Stimulated activated CD8-positive, alpha-beta memory T cell treated with anti-CD3 and anti-CD28 coated beads, Interleukin-12 subunit alpha, Interleukin-12 subunit beta, amount 100 ng/mL, for 24 hours (primary cell): ENCODE results near the gene CUL5.
"Not testable (repeated sequence)": the region's sequence is repeated elsewhere in the genome, so short reads cannot be mapped to it uniquely, and the experiment has no call there.

ENCODE experiments used
- DNase-seq: peaks from one replicate; pipeline ENCODE4 v3.0.0-alpha.2; 2020; ENCODE audit errors: extremely low read depth

CUL5 gene

DNA sequence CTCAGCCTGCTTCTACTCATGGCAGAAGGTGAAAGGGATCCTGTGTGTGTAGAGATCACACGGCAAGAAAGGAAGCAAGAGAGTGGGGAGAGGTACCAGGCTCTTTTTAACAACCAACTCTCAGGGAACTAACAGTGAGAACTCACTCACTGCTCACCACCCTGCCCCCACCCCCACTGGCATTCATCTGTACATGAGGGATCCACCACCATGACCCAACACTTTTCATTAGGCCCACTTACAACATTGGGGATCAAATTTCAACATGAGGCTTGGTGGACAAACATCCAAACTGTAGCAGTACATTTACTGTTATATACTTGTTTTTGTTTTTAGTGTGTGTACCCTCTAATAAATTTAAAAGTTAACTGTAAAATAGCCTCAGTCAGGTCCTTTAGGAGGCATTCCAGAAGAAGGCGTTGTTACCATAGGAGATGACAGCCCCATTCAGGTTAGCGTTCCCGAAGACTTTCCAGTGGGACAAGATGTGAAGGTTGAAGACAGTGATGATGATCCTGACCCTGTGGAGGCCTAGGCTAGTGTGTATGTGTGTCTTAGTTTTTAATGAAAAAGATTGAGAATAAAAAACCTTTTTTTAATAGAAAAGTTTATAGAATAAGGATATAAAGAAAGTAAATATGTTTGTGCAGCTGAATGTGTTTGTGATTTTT, 11.3 kb downstream of the CUL5 start:
- DNase-seq: no peak

GRCh38 chr11:108025387-108026080, 16.8 kb downstream of the CUL5 start:
- no peak for DNase-seq

- DNase-seq: no peak
These were observed 18.4 kb downstream of the CUL5 start for GRCh38 chr11:108027057-108027456.

DNA sequence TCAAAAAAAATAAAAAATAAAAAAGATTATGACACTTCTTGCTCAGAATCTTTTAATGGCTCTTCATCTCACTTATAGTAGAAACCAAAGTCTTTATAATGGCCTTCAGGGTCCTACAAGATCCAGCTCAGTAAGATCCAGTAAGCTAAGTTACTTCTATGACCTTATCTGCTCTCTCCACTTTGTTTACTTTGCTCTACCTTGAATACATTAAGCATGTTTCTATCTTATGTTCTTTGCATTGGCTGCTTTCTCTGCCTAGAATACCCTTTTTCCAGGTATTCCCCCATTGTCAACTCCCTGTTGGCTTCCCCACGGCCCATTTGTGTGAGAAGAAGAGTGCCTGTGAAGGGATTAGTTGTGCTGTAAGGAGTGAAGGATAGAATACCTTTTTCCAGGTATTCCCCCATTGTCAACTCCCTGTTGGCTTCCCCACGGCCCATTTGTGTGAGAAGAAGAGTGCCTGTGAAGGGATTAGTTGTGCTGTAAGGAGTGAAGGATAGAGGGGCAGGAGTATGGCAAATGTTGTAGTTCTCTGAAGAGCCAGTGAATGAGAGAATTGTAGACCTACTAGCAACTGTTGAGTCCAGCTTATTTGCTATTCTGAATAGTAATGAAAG, 20.2 kb downstream of the CUL5 start:
- DNase-seq: not testable (repeated sequence)

GRCh38 chr11:108031604-108032003, 22.9 kb downstream of the CUL5 start:
- DNase-seq: not testable (repeated sequence)

DNA sequence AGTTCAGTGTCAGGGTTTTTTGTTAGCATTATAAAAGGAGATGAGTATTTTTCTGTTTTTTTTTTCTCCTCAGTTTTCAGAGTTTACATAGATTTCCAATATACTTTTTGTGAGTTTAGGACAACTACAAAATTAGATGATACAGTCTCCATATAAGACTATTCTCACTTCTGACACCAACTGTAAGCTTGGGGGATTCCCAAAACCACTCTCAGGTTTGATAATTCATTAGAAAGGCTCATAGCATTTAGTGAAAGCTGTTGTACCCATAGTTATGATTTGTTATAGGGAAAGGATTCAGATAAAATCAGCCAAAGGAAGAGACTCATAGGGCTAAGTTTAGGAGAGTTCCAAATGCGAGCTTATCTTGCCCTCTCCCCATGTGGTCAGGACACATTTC, 24.1 kb downstream of the CUL5 start:
- DNase-seq: no peak

GRCh38 chr11:108034034-108034433, 25.3 kb downstream of the CUL5 start:
- no peak for DNase-seq

DNA sequence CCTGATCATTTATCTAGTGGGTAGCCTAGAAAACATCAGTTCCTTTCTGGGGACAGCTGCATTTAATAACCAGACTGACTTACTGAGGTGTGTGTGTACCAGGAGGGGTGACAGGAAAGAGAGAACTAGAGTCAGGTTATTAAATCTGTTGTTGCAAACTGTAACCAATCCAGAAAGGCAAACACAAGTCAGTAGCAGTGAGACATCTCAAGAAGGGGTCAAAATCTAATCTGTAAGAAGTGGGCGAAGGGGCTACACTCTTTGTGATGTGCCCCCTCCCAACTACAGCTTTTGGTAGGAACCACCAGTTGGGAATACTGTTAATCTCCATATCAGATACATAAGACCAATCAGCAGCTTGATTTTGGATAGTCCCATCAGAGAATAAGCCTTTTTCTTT, 26.3 kb downstream of the CUL5 start:
- no peak for DNase-seq

DNA sequence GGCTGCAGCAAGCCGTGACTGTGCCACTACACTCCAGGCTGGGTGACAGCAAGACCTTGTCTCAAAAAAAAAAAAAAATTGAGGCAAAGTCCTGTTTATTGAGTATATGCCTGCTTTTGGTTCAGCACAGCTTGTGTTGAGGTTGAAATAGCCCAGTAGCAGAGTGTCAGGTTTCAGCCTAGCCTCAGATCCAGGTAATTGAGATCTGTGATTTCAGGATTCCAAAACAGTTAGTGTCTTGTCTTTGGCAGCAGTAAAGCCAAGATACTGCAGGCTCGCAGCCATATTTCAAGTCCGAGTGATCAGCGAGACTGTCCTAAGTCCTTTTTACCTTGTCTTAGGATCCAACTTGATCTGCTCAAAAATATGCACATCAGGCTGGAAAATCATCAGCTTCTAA, 27.0 kb downstream of the CUL5 start:
- no peak for DNase-seq

DNA sequence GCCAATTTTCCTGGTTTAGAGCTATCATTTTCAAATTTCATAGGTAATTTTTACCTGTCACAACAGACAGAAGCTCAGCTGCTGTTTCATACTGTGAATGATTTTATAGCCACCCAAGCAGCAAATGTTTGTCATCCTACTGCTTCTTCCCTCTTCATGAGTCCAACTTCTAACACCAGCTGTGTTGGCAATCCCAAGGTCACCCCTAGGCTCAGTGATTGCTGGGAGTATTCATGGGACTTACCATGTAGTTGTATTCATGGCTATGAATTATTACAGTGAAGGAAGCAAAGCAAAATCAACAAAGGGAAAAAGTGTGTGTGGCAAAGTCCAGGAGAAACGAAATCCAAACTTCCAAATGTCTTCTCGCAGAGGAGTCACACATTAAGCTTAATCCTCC, 28.5 kb downstream of the CUL5 start:
- no peak for DNase-seq

- no peak for DNase-seq
These were observed 28.9 kb downstream of the CUL5 start for GRCh38 chr11:108037636-108038035.

- no peak for DNase-seq
These were observed 39.6 kb downstream of the CUL5 start for GRCh38 chr11:108048269-108048668.

- no peak for DNase-seq
These were observed 53.6 kb downstream of the CUL5 start for GRCh38 chr11:108062336-108062735.

GRCh38 chr11:108063410-108063809, 54.7 kb downstream of the CUL5 start:
- DNase-seq: no peak

DNA sequence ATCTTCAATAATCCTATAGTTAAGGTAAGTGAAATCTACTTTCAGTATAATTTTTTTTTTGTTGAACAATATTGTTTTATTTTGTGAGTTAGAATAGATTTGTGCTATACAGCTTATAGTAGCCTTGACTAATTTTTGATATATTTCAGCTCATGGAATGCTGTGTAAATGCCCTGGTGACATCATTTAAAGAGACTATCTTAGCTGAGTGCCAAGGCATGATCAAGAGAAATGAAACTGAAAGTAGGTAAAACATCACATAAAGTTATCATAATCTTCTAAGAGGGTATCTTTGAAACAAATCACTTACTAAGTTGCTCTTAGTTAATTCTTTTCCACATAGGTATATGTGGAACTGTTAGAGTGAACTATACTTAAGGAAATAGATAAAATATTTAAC, 61.2 kb downstream of the CUL5 start:
- no peak for DNase-seq

- DNase-seq: no peak
These were observed 76.1 kb downstream of the CUL5 start for GRCh38 chr11:108084811-108085210.

DNA sequence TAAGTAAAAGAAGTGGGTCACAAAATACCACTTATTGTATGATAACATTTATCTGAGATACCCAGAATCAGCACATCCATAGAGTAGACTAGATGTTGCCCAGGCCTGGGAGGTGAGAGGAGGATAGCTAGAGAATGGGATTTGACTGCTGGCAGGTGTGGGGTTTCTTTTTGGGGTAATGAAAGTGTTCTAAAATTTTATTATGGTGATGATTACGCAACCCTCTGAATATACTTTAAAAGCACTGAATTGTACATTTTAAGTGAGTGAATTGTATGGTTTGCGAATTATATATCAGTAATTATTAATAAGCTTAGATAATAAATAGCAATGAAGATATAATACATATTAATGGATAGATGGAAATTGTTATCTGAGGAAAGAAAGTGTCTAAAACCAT, 77.0 kb downstream of the CUL5 start:
- DNase-seq: no peak

DNA sequence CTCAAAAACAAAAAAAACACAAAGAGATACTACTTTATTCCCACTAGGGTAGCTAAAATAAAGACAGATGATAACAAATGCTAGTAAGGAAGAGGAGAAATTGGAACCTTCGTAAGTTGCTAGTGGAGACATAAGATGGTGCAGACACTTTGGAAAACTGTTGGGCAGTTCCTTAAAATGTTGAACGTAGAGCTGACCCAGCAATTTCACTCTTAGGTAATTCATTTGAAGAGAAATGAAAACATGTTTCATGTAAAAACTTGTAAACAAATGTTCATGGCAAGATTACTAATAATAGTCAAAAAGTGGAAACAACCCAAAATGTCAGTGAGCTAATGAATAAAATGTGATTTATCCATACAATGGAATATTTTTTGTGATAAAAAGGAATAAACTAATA, 83.4 kb downstream of the CUL5 start:
- DNase-seq: no peak

- DNase-seq: no peak
These were observed 84.6 kb downstream of the CUL5 start for GRCh38 chr11:108093128-108093904.

GRCh38 chr11:108097179-108097578, 88.5 kb downstream of the CUL5 start:
- no peak for DNase-seq

DNA sequence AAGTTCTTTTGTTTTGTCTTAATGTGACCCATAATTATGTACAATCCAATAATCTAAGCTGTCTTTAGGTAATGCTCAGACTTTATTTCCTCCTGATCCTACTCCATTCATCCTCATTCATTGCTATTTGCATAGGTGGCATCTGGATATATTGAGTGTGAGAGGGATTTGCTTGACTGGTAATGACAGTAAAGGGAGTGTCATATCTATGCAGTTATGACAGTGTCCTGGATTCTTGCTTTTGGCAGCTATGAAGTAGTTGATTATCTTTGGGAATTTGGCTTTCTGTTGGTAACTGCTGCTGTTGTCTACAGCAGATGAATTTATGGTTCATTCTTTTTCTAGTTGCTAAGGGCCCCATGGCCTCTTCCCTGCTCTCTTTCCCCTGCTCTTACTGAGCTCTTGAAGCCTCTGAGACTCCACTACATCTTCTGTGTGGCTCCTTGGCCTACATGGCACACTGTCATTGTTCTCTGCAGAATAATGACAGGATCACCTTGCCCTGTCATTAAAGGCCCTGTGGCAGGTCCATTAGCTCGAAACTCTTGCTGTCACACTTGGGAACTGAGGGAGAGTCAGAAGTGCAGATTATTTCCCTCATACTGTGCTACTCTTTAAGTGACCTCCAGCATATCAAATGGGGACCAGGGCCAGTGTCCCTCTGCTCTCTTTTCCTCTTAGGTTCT, 92.5 kb downstream of the CUL5 start:
- DNase-seq: no peak

GRCh38 chr11:108111126-108111525, 102.4 kb downstream of the CUL5 start:
- no peak for DNase-seq
